Mucosa of descending colon (tissue), 3 donors: Measurements from ENCODE around the gene DNM3. TPM values are rescaled to one million over a fixed set of nuclear protein-coding genes. Genes with fewer than 3 reads are reported as not detected.

Experiments used
- ATAC-seq: fragments of 200-7000 bp; cut with Tn5 transposase; one replicate; pipeline ENCODE4 v1.9.1; 2020; ENCODE audit warnings: mild to moderate bottlenecking, moderate library complexity
- DNase-seq, 3 donors: peaks; one replicate each; pipeline ENCODE4 v3.0.0-alpha.2; 2020
- H3K36me3 ChIP-seq: fragments of 200-600 bp; one replicate; pipeline ENCODE4 v1.8.0; 2021; ENCODE audit warnings: low read depth, mild to moderate bottlenecking
- H3K4me1 ChIP-seq: fragments of 200-600 bp; one replicate; pipeline ENCODE4 v1.8.0; 2021; ENCODE audit warnings: low read depth, mild to moderate bottlenecking
- H3K4me3 ChIP-seq: fragments of 200-600 bp; one replicate; pipeline ENCODE4 v1.8.0; 2021; ENCODE audit warnings: mild to moderate bottlenecking
- H3K9me3 ChIP-seq: fragments of 200-600 bp; one replicate; pipeline ENCODE4 v1.8.0; 2021; ENCODE audit warnings: mild to moderate bottlenecking
- CTCF ChIP-seq: fragments of 200-600 bp; IDR thresholded peaks from one replicate; pipeline ENCODE4 v1.8.0; 2022; ENCODE audit warnings: antibody characterized with exemption, mild to moderate bottlenecking
- intact Hi-C, 2 donors: fragments of 100-400 bp; cut with DNase I in 1 of 2; cut with micrococcal nuclease in 1 of 2; formaldehyde crosslinking; loops; one replicate each; pipeline versions ENCODE4 v1.11.0 to v1.11.1; 2022; cut with DNase I, micrococcal nuclease
- long read RNA-seq, 2 donors: library from polyadenylated mRNA; unstranded; transcript quantifications; one replicate each; pipeline ENCODE4 v2.0.0, GENCODE V29; 2019 to 2021
- total RNA-seq, 3 donors: library from RNA; stranded (reverse); fragmentation: NEBNext Ultra II Directional in 2 of 3; extraction: Animal tissue kit (Norgen Biotek cat#: 25700) in 2 of 3; gene quantifications; one replicate each; pipeline versions ENCODE4 v1.2.1 to v1.2.4, GENCODE V29; 2021 to 2023
- donor health status: DM: no; HTN: no; CAD: no; lungs with moderate emphysema.
- donor health status: DM: no; HTN: no; CAD: no.
- donor health status: DM: no; HTN: yes; CAD: no.

DNM3 gene
- 1 to 10 TPM; 1.4 to 6.4 (median 2.1) TPM for total RNA-seq
- long read RNA-seq, donor 1, full-length matches to known transcripts = 1 of 5 reads
- long read RNA-seq, donor 1, partial matches to known transcripts = 0 of 5 reads
- long read RNA-seq, donor 1, other reads (novel, unspliced or antisense) = 4 of 5 reads
- long read RNA-seq, donor 2 = 0 reads

- H3K9me3 ChIP-seq = no peaks in the 10 kb centered on the region
- peak within 1 kb of the TSS; percentile 29 for H3K4me3 ChIP-seq
- TF ChIP-seq CTCF = no peak
- H3K4me1 ChIP-seq = peaks cover 9% of the 10 kb centered on the region
- H3K36me3 ChIP-seq = no peaks in the 10 kb centered on the region
- DNase-seq (peak; percentile 76 to 87 (median 82)), ATAC-seq (peak; percentile 99)
- intact Hi-C loops = no loop called here
These were observed at the start of gene DNM3 for GRCh38 chr1:171841050-171841910. TSS of gene DNM3 (plus strand) at chr1:171841498. CDS start at chr1:171841657, 159 bp downstream.

GRCh38 chr1:171792656-171793369 is 48.5 kb upstream of the DNM3 start:
- H3K4me3 ChIP-seq = no peak overlapping the region
- ATAC-seq = no peak
- no peaks in the 10 kb centered on the region for H3K4me1 ChIP-seq
- H3K9me3 ChIP-seq = no peaks in the 10 kb centered on the region
- intact Hi-C loops = no loop called here
- H3K36me3 ChIP-seq = peaks cover 9% of the 10 kb centered on the region
- no peak for TF ChIP-seq CTCF
- no peak for DNase-seq

- ATAC-seq = no peak
- no peak for TF ChIP-seq CTCF
- no peak for DNase-seq
- Histone ChIP-seq H3K4me3 (no peak overlapping the region), H3K36me3 (peaks cover 6% of the 10 kb centered on the region), H3K9me3 (no peaks in the 10 kb centered on the region), H3K4me1 (no peaks in the 10 kb centered on the region)
- intact Hi-C loops = no loop called here
These were observed 47.7 kb upstream of the DNM3 start for GRCh38 chr1:171793636-171794035.

GRCh38 chr1:171794085-171794484 is 47.2 kb upstream of the DNM3 start:
- H3K4me3 ChIP-seq = no peak overlapping the region
- no peak for ATAC-seq
- H3K9me3 ChIP-seq = no peaks in the 10 kb centered on the region
- H3K36me3 ChIP-seq = peaks cover 6% of the 10 kb centered on the region
- no peaks in the 10 kb centered on the region for H3K4me1 ChIP-seq
- no peak for TF ChIP-seq CTCF
- DNase-seq = no peak
- intact Hi-C loops = no loop called here

GRCh38 chr1:171796592-171796991 is 44.7 kb upstream of the DNM3 start:
- DNase-seq = no peak
- Histone ChIP-seq H3K4me3 (no peak overlapping the region), H3K36me3 (peaks cover 6% of the 10 kb centered on the region), H3K4me1 (no peaks in the 10 kb centered on the region), H3K9me3 (no peaks in the 10 kb centered on the region)
- intact Hi-C loops = no loop called here
- no peak for TF ChIP-seq CTCF
- ATAC-seq = no peak
